SK-N-SH (cell line): Measurements from ENCODE around the gene DBNDD2. TPM values are rescaled to one million over a fixed set of nuclear protein-coding genes. Genes with fewer than 3 reads are reported as not detected.
A peak's percentile ranks its signal among the peaks of the same experiment; 100 is the strongest.

Experiments
- CTCF ChIA-PET: fragments of 300-600, 350-600 bp; formaldehyde crosslinking; extraction: SDS; loops from one replicate; lab custom pipeline; 2021; lab: Yijun Ruan, JAX
- POLR2A ChIA-PET: fragments of 350-600 bp; sonication (Branson Sonifier 250); formaldehyde crosslinking; extraction: SDS; loops from one replicate; lab custom pipeline; 2020; ENCODE audit warnings: antibody characterized with exemption, inconsistent platforms; lab: Yijun Ruan, JAX
- DNase-seq: peaks from one replicate; pipeline ENCODE4 v3.0.0; 2012
- H2AFZ ChIP-seq: fragments of 200-600 bp; sonication (generic); 2 replicates; pipeline ENCODE4 v1.8.1; 2016; ENCODE audit warnings: antibody characterized with exemption, mild to moderate bottlenecking, low read depth
- H3F3A ChIP-seq: fragments of 200-600 bp; sonication (generic); replicated peaks from 2 replicates; pipeline ENCODE3; 2016; ENCODE audit warnings: antibody characterized with exemption, mild to moderate bottlenecking; ENCODE audit not compliant: insufficient read depth
- H3K27ac ChIP-seq, 2 experiments: fragments of 200-500 bp in 1 of 2; fragments of 200-600 bp in 1 of 2; sonication (Bioruptor generic) in 1 of 2; sonication (generic), shearing (Covaris generic) in 1 of 2; 2 replicates each; pipeline versions ENCODE4 v1.5.1 to v1.6.1; 2014 to 2016; ENCODE audit warnings: low read depth in 2 of 2, inconsistent platforms in 1 of 2, low read length in 1 of 2, mild to moderate bottlenecking in 1 of 2, mixed read lengths in 1 of 2
- H3K27me3 ChIP-seq: fragments of 200-600 bp; sonication (generic), shearing (Covaris generic); 2 replicates; pipeline ENCODE4 v1.6.1; 2016; ENCODE audit warnings: mixed run types; ENCODE audit not compliant: insufficient read depth
- H3K36me3 ChIP-seq, 2 experiments: fragments of 200-500 bp in 1 of 2; fragments of 200-600 bp in 1 of 2; sonication (Bioruptor generic) in 1 of 2; sonication (generic) in 1 of 2; replicated peaks in 1 of 2; 2 replicates each; pipeline versions ENCODE3 to v1.5.1; 2014 to 2016; ENCODE audit warnings: low read length in 1 of 2, mild to moderate bottlenecking in 1 of 2; ENCODE audit not compliant: insufficient read depth in 2 of 2, control insufficient read depth in 1 of 2
- H3K4me1 ChIP-seq, 2 experiments: fragments of 200-500 bp in 1 of 2; fragments of 200-600 bp in 1 of 2; sonication (Bioruptor generic) in 1 of 2; sonication (generic), shearing (Covaris generic) in 1 of 2; 2 replicates each; pipeline versions ENCODE4 v1.5.1 to v1.6.1; 2014 to 2016; ENCODE audit warnings: low read depth in 1 of 2, low read length in 1 of 2, mixed run types in 1 of 2; ENCODE audit not compliant: insufficient read depth in 2 of 2, control insufficient read depth in 1 of 2
- H3K4me2 ChIP-seq: fragments of 200-600 bp; sonication (generic), shearing (Covaris generic); 2 replicates; pipeline ENCODE4 v1.6.1; 2017; ENCODE audit warnings: mixed run types
- H3K4me3 ChIP-seq, 2 experiments: fragments of 200-500 bp in 1 of 2; fragments of 200-600 bp in 1 of 2; sonication (Bioruptor generic) in 1 of 2; sonication (generic), shearing (Covaris generic) in 1 of 2; 2 replicates each; pipeline versions ENCODE4 v1.5.1 to v1.8.1; 2014 to 2016; ENCODE audit warnings: low read depth in 2 of 2, inconsistent platforms in 1 of 2, low read length in 1 of 2, mild to moderate bottlenecking in 1 of 2, mixed read lengths in 1 of 2, moderate library complexity in 1 of 2
- H3K79me2 ChIP-seq: fragments of 200-600 bp; sonication (generic); 2 replicates; pipeline ENCODE4 v1.8.1; 2017; ENCODE audit warnings: mild to moderate bottlenecking; ENCODE audit not compliant: insufficient read depth
- H3K9ac ChIP-seq: fragments of 200-600 bp; sonication (generic); 2 replicates; pipeline ENCODE4 v1.6.1; 2017; ENCODE audit warnings: mixed run types
- H3K9me2 ChIP-seq: fragments of 200-600 bp; sonication (generic); 2 replicates; pipeline ENCODE4 v1.6.1; 2017; ENCODE audit warnings: mixed run types
- H3K9me3 ChIP-seq: fragments of 200-600 bp; sonication (generic); 2 replicates; pipeline ENCODE4 v1.6.1; 2017; ENCODE audit warnings: mixed run types, mild to moderate bottlenecking, moderate library complexity
- H4K20me1 ChIP-seq: fragments of 200-600 bp; sonication (generic); 2 replicates; pipeline ENCODE4 v1.6.1; 2017; ENCODE audit warnings: mild to moderate bottlenecking, mixed run types; ENCODE audit not compliant: insufficient read depth
- ELF1 ChIP-seq: IDR thresholded peaks from 2 replicates; pipeline ENCODE4 v1.4.0; 2012
- EP300 ChIP-seq, 2 experiments: IDR thresholded peaks; 2 replicates each; pipeline versions ENCODE4 v1.4.0 to v1.6.1; 2012; ENCODE audit warnings: borderline replicate concordance in 1 of 2, low read depth in 1 of 2, low read length in 1 of 2
- FOSL2 ChIP-seq: IDR thresholded peaks from 2 replicates; pipeline ENCODE4 v1.4.0; 2012; ENCODE audit warnings: low read depth, mild to moderate bottlenecking, moderate library complexity, borderline replicate concordance
- FOXM1 ChIP-seq: IDR thresholded peaks from 2 replicates; pipeline ENCODE4 v1.4.0; 2012; ENCODE audit warnings: low read depth, mild to moderate bottlenecking
- GABPA ChIP-seq: IDR thresholded peaks from 2 replicates; pipeline ENCODE4 v1.4.0; 2012; ENCODE audit warnings: low read depth, mild to moderate bottlenecking
- IRF3 ChIP-seq: fragments of 150-350 bp; IDR thresholded peaks from 2 replicates; pipeline ENCODE4 v1.6.1; 2016; ENCODE audit warnings: mild to moderate bottlenecking, low read depth, low read length
- JUND ChIP-seq: IDR thresholded peaks from 2 replicates; pipeline ENCODE4 v1.4.0; 2012
- MAX ChIP-seq: IDR thresholded peaks from 2 replicates; pipeline ENCODE4 v1.4.0; 2012; ENCODE audit warnings: low read depth
- POLR2AphosphoS5 ChIP-seq: IDR thresholded peaks from 2 replicates; pipeline ENCODE4 v1.6.1; 2012; ENCODE audit warnings: low read depth, low read length
- RAD21 ChIP-seq: IDR thresholded peaks from 2 replicates; pipeline ENCODE4 v1.6.1; 2012; ENCODE audit warnings: mild to moderate bottlenecking, low read length
- RCOR1 ChIP-seq: fragments of 150-350 bp; IDR thresholded peaks from 2 replicates; pipeline ENCODE4 v1.6.1; 2017; ENCODE audit warnings: antibody characterized with exemption, low read length
- RFX5 ChIP-seq: IDR thresholded peaks from 2 replicates; pipeline ENCODE4 v1.6.1; 2012; ENCODE audit warnings: mild to moderate bottlenecking, improper control_type of control experiment, low read length
- RXRA ChIP-seq: IDR thresholded peaks from 2 replicates; pipeline ENCODE4 v1.4.0; 2012; ENCODE audit warnings: low read depth, mild to moderate bottlenecking, borderline replicate concordance
- TAF1 ChIP-seq: IDR thresholded peaks from 2 replicates; pipeline ENCODE4 v1.6.1; 2012; ENCODE audit warnings: low read depth, mild to moderate bottlenecking, low read length, moderate library complexity, borderline replicate concordance
- YY1 ChIP-seq: IDR thresholded peaks from 2 replicates; pipeline ENCODE4 v1.4.0; 2012; ENCODE audit warnings: low read depth, mild to moderate bottlenecking
- WGBS: methylation state at CpG from one replicate; pipeline ENCODE4 v1.1.6; 2017; ENCODE audit warnings: low lambda C conversion rate; 5-methylcytosine and 5-hydroxymethylcytosine counted together
- polyA plus RNA-seq, 3 experiments: library from polyadenylated mRNA; depleted of rRNA; stranded (reverse); fragments of >200 nt; gene quantifications; 2 replicates each; pipeline ENCODE4 v1.2.3, GENCODE V29; 2012
- TF ChIP-seq, protein P1 (sequence below): IDR thresholded peaks from 2 replicates; pipeline ENCODE4 v1.4.0; 2012; ENCODE audit warnings: low read depth, borderline replicate concordance

DBNDD2 gene
- polyA plus RNA-seq, 1 of the 3 experiments (the other 2 are of a cell fraction) = 22.4 TPM

- no peaks in the 10 kb centered on the region for H3K27me3 ChIP-seq
- POLR2A ChIA-PET = interaction anchor here (0.6 to 1.1 kb wide), 2 partner anchors 9 to 43 kb away, joined by 3 read pairs; partner anchors contain the start of gene SYS1
- DNase-seq = peak; percentile 75
- H3F3A ChIP-seq = no peaks in the 10 kb centered on the region
- H3K36me3 ChIP-seq = peaks cover 4 to 13% of the 10 kb centered on the region in 2 experiments
- H3K9ac ChIP-seq = peak overlapping the region; percentile 57
- peak overlapping the region; percentile 66 to 76 for H3K4me3 ChIP-seq
- CTCF ChIA-PET = interaction anchor here (3.1 to 4.6 kb wide), 3 partner anchors 31 to 44 kb away, joined by 11 to 40 read pairs (median 12); partner anchors contain the start of gene SYS1
- H3K9me3 ChIP-seq = no peaks in the 10 kb centered on the region
- TF ChIP-seq YY1 (no peak), EP300 (IDR thresholded peaks at IDR 0.05; ENCODE audit: borderline replicate concordance in 1 of 2, low read depth in 1 of 2, low read length in 1 of 2) (no peak)
- H3K9me2 ChIP-seq = no peaks in the 10 kb centered on the region
- peak overlapping the region; percentile 72; the same call in 1 of the 2 replicates for H2AFZ ChIP-seq
- H3K4me1 ChIP-seq = peaks cover 0 to 8% of the 10 kb centered on the region in 2 experiments; a peak in 1 of 4 replicates
- peak overlapping the region; percentile 96 for H3K4me2 ChIP-seq
- H3K27ac ChIP-seq = no peak overlapping the region; a peak in 1 of 4 replicates
- H3K79me2 ChIP-seq = no peaks in the 10 kb centered on the region
- H4K20me1 ChIP-seq = no peaks in the 10 kb centered on the region
- WGBS = 28% methylated on average over 13 of the region's 49 CpGs
These were observed 2.4 kb upstream of the DBNDD2 start for GRCh38 chr20:45405571-45406259.

DNA sequence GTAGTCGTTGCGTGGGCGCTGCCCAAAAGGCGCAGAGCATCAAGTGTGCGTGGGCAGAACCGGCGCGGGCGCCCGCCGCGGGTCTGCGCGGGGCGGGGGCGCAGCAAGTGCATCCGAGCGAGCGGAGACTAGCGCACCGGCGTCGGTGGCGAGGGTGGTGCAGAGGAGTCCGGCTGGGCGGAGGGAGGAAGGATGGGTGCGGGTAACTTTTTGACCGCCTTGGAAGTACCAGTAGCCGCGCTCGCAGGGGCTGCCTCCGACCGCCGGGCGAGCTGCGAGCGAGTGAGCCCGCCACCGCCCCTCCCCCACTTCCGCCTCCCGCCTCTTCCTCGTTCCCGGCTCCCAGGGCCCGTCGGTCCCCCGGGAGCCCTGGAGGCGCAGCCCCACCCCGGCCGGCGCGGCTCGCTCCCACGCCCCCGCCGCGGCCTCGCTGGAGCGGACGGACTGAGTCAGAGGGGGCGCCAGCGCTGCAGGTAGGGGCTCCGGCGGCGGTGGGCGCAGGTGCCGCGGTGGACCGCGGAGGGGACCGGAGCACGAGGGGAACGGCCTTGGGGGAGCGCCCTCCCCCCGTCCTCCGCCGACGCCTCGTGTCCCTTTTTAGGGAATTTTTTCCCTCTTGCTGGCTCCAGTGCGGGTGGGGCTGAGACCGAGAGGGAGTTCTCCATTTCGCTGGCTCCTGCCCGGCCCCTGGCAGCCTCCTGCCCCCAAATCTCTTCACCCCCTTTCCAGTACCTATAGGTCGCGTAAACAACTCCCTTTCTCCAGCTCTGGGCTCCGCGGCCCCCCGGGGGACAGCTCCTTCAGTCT lies 1.6 kb upstream of the DBNDD2 start:
- no peaks in the 10 kb centered on the region for H4K20me1 ChIP-seq
- no peaks in the 10 kb centered on the region for H3K79me2 ChIP-seq
- no peaks in the 10 kb centered on the region for H3K9me2 ChIP-seq
- no peaks in the 10 kb centered on the region for H3K27me3 ChIP-seq
- peak overlapping the region; percentile 57 for H3K9ac ChIP-seq
- peak; percentile 80 for DNase-seq
- no peak overlapping the region; a peak in 1 of 4 replicates for H3K27ac ChIP-seq
- POLR2A ChIA-PET = interaction anchor here (0.6 to 1.5 kb wide), 6 partner anchors 9 to 517 kb away, joined by 3 to 5 read pairs (median 3); partner anchors contain the start of genes PIGT and SYS1
- no peaks in the 10 kb centered on the region for H3F3A ChIP-seq
- H3K4me3 ChIP-seq = peak overlapping the region; percentile 66 to 76
- TF ChIP-seq FOXM1 (no peak), ELF1 (no peak), RAD21 (no peak), YY1 (no peak), RCOR1 (no peak), RXRA (no peak), JUND (no peak), RFX5 (no peak), POLR2AphosphoS5 (no peak), TAF1 (peak; percentile 51; the same call in 1 of the 2 replicates), MAX (peak; percentile 17; the same call in 1 of the 2 replicates), FOSL2 (no peak), IRF3 (no peak), GABPA (no peak)
- TF ChIP-seq, protein P1, sequence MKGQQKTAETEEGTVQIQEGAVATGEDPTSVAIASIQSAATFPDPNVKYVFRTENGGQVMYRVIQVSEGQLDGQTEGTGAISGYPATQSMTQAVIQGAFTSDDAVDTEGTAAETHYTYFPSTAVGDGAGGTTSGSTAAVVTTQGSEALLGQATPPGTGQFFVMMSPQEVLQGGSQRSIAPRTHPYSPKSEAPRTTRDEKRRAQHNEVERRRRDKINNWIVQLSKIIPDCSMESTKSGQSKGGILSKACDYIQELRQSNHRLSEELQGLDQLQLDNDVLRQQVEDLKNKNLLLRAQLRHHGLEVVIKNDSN = no peak
- no peaks in the 10 kb centered on the region for H3K9me3 ChIP-seq
- peak overlapping the region; percentile 96 for H3K4me2 ChIP-seq
- CTCF ChIA-PET = interaction anchor here (1.0 to 4.6 kb wide), 7 partner anchors 10 to 116 kb away, joined by 3 to 40 read pairs (median 7); partner anchors contain the start of gene PIGT
- peaks cover 0 to 8% of the 10 kb centered on the region in 2 experiments; a peak in 1 of 4 replicates for H3K4me1 ChIP-seq
- peaks cover 0 to 14% of the 10 kb centered on the region in 2 experiments for H3K36me3 ChIP-seq
- peak overlapping the region; percentile 72; the same call in 1 of the 2 replicates for H2AFZ ChIP-seq
- WGBS = 3% methylated on average over 30 of the region's 87 CpGs
